Measurements from ENCODE around the gene CCDC127. TPM values are rescaled to one million over a fixed set of nuclear protein-coding genes. Genes with fewer than 3 reads are reported as not detected.
"Not testable (repeated sequence)": the region's sequence is repeated elsewhere in the genome, so short reads cannot be mapped to it uniquely, and the experiment has no call there.

Gene CCDC127
- polyA plus RNA-seq, 2 donors = 1.4 to 1.7 TPM

DNA sequence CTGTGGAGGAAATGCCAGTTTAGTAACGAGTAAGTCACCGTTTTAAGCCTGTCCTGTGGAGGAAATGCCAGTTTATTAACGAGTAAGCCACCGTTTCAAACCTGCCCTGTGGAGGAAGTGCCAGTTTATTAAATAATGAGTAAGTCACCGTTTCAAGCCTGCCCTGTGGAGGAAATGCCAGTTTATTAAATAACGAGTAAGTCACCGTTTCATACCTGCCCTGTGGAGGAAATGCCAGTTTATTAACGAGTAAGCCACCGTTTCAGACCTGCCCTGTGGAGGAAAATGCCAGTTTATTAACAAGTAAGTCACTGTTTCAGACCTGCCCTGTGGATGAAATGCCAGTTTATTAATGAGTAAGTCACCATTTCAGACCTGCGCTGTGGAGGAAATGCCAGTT lies 34.6 kb upstream of the CCDC127 start:
- 43 to 44% methylated on average over 10 of the region's 10 CpGs for WGBS, 2 donors
- peak overlapping the region; percentile 51 to 74 for H3K27ac ChIP-seq (ENCODE audit: low read depth in 2 of 2, low read length in 1 of 2)
- peaks cover 0 to 14% of the 10 kb centered on the region in 2 donors for H3K36me3 ChIP-seq (ENCODE audit: control insufficient read depth in 2 of 2, insufficient read depth in 2 of 2, low read length in 1 of 2)

DNA sequence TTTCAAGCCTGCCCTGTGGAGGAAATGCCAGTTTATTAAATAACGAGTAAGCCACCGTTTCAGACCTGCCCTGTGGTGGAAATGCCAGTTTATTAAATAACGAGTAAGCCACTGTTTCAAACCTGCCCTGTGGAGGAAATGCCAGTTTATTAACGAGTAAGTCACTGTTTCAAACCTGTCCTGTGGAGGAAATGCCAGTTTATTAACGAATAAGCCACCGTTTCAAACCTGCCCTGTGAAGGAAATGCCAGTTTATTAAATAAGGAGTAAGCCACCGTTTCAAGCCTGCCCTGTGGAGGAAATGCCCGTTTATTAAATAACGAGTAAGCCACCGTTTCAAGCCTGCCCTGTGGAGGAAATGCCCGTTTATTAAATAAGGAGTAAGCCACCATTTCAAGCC lies 34.0 kb upstream of the CCDC127 start:
- H3K9me3 ChIP-seq (ENCODE audit: control insufficient read depth in 2 of 2, insufficient read depth in 1 of 2, low read depth in 1 of 2, low read length in 1 of 2); H3K27me3 ChIP-seq (ENCODE audit: control insufficient read depth in 1 of 2, insufficient read depth in 2 of 2, low read length in 2 of 2); H3K36me3 ChIP-seq (ENCODE audit: control insufficient read depth in 2 of 2, insufficient read depth in 2 of 2, low read length in 1 of 2); H3K4me3 ChIP-seq (ENCODE audit: low read depth in 1 of 2, low read length in 2 of 2); H3K4me1 ChIP-seq (ENCODE audit: control insufficient read depth in 2 of 2, insufficient read depth in 2 of 2, low read length in 1 of 2): not testable (repeated sequence)
- 44 to 45% methylated on average over 11 of the region's 11 CpGs for WGBS, 2 donors
- peak overlapping the region; percentile 51 to 74 for H3K27ac ChIP-seq (ENCODE audit: low read depth in 2 of 2, low read length in 1 of 2)

More for the DNA sequence above, 34.6 kb upstream of the CCDC127 start:
- Histone ChIP-seq H3K4me1 (ENCODE audit: control insufficient read depth in 2 of 2, insufficient read depth in 2 of 2, low read length in 1 of 2) (no peaks in the 10 kb centered on the region), H3K9me3 (ENCODE audit: control insufficient read depth in 2 of 2, insufficient read depth in 1 of 2, low read depth in 1 of 2, low read length in 1 of 2) (no peaks in the 10 kb centered on the region), H3K4me3 (ENCODE audit: low read depth in 1 of 2, low read length in 2 of 2) (no peak overlapping the region), H3K27me3 (ENCODE audit: control insufficient read depth in 1 of 2, insufficient read depth in 2 of 2, low read length in 2 of 2) (no peaks in the 10 kb centered on the region)

DNA sequence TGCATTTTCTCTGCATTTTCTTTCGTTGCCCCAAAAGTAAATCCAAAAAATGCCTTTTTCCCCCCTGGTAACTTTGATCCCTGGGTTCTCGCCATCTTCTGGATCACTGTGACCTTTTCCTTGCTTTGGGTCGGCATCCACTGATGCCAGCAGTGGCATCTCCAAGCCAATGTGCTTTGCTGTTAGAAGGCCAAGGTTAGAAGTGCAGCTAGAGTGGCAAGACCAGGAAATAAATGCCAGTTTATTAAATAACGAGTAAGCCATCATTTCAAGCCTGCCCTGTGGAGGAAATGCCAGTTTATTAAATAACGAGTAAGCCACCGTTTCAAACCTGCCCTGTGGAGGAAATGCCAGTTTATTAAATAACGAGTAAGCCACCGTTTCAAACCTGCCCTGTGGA lies 33.6 kb upstream of the CCDC127 start:
- H3K4me1 ChIP-seq (ENCODE audit: control insufficient read depth in 2 of 2, insufficient read depth in 2 of 2, low read length in 1 of 2); H3K27ac ChIP-seq (ENCODE audit: low read depth in 2 of 2, low read length in 1 of 2); H3K36me3 ChIP-seq (ENCODE audit: control insufficient read depth in 2 of 2, insufficient read depth in 2 of 2, low read length in 1 of 2); H3K27me3 ChIP-seq (ENCODE audit: control insufficient read depth in 1 of 2, insufficient read depth in 2 of 2, low read length in 2 of 2); H3K4me3 ChIP-seq (ENCODE audit: low read depth in 1 of 2, low read length in 2 of 2); H3K9me3 ChIP-seq (ENCODE audit: control insufficient read depth in 2 of 2, insufficient read depth in 1 of 2, low read depth in 1 of 2, low read length in 1 of 2): not testable (repeated sequence)
- WGBS, 2 donors = 58 to 59% methylated on average over 8 of the region's 8 CpGs

DNA sequence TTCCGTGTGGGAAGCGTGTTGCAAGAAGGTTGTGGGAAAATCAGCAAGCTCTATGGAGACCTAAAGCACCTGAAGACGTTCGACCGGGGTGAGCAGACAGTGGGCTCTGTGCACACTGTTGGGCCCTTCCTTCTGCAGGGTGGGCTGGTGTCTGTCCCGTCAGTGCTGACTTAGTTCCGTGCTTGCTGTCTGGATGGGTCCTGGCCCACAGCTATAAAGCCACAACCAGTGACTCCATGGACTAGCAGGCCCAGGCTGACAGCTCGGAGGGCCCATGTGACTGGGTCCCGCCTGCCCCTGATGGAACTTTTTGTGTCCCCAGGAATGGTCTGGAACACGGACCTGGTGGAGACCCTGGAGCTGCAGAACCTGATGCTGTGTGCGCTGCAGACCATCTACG lies 33.1 kb upstream of the CCDC127 start:
- H3K4me1 ChIP-seq (ENCODE audit: control insufficient read depth in 2 of 2, insufficient read depth in 2 of 2, low read length in 1 of 2); H3K4me3 ChIP-seq (ENCODE audit: low read depth in 1 of 2, low read length in 2 of 2); H3K27me3 ChIP-seq (ENCODE audit: control insufficient read depth in 1 of 2, insufficient read depth in 2 of 2, low read length in 2 of 2); H3K9me3 ChIP-seq (ENCODE audit: control insufficient read depth in 2 of 2, insufficient read depth in 1 of 2, low read depth in 1 of 2, low read length in 1 of 2); H3K36me3 ChIP-seq (ENCODE audit: control insufficient read depth in 2 of 2, insufficient read depth in 2 of 2, low read length in 1 of 2); H3K27ac ChIP-seq (ENCODE audit: low read depth in 2 of 2, low read length in 1 of 2): not testable (repeated sequence)
- WGBS, 2 donors = 93 to 97% methylated on average over 7 to 10 of the region's 12 CpGs

DNA sequence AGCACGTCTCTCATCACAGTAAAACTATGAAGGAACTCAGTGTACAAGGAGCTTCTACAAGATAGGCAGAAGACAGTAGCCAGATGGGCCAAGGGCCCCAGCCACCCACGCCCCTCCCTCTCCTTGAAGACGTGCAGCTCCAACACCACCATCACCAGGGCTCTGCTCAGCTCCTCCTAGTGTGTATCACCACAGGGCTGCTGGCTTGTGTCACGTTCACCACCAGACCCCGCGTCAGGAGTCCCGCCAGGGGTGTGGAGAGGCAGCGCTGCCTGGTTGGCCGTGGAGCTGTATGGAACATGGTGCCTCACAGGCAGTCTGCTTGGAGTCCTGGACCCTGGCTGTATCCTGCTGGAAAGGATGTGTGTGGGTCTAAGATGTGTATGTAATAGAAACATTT lies 32.4 kb upstream of the CCDC127 start:
- H3K27ac ChIP-seq (ENCODE audit: low read depth in 2 of 2, low read length in 1 of 2); H3K4me3 ChIP-seq (ENCODE audit: low read depth in 1 of 2, low read length in 2 of 2); H3K9me3 ChIP-seq (ENCODE audit: control insufficient read depth in 2 of 2, insufficient read depth in 1 of 2, low read depth in 1 of 2, low read length in 1 of 2); H3K27me3 ChIP-seq (ENCODE audit: control insufficient read depth in 1 of 2, insufficient read depth in 2 of 2, low read length in 2 of 2); H3K4me1 ChIP-seq (ENCODE audit: control insufficient read depth in 2 of 2, insufficient read depth in 2 of 2, low read length in 1 of 2); H3K36me3 ChIP-seq (ENCODE audit: control insufficient read depth in 2 of 2, insufficient read depth in 2 of 2, low read length in 1 of 2): not testable (repeated sequence)
- 92% methylated on average over 6 to 9 of the region's 9 CpGs for WGBS, 2 donors

DNA sequence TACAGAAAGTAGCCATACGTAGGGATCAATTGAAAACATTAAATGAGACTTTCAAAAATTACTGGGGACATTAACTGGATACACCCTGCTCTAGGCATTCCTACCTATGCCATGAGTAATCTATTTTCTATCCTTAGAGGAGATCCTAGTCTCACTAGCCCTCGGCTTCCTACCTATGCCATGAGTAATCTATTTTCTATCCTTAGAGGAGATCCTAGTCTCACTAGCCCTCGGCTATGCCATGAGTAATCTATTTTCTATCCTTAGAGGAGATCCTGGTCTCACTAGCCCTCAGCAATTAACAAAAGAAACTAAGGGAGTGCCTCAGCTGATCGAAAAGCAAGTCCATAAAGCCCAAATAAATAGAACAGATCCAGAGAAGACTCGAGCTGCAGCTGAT lies 27.8 kb upstream of the CCDC127 start:
- not testable (repeated sequence) for H3K27ac ChIP-seq (ENCODE audit: low read depth in 2 of 2, low read length in 1 of 2); H3K4me1 ChIP-seq (ENCODE audit: control insufficient read depth in 2 of 2, insufficient read depth in 2 of 2, low read length in 1 of 2); H3K4me3 ChIP-seq (ENCODE audit: low read depth in 1 of 2, low read length in 2 of 2); H3K9me3 ChIP-seq (ENCODE audit: control insufficient read depth in 2 of 2, insufficient read depth in 1 of 2, low read depth in 1 of 2, low read length in 1 of 2); H3K27me3 ChIP-seq (ENCODE audit: control insufficient read depth in 1 of 2, insufficient read depth in 2 of 2, low read length in 2 of 2)
- 88% methylated on average over 5 of the region's 5 CpGs for WGBS, 2 donors
- H3K36me3 ChIP-seq (ENCODE audit: control insufficient read depth in 2 of 2, insufficient read depth in 2 of 2, low read length in 1 of 2) = peaks cover 0 to 11% of the 10 kb centered on the region in 2 donors

DNA sequence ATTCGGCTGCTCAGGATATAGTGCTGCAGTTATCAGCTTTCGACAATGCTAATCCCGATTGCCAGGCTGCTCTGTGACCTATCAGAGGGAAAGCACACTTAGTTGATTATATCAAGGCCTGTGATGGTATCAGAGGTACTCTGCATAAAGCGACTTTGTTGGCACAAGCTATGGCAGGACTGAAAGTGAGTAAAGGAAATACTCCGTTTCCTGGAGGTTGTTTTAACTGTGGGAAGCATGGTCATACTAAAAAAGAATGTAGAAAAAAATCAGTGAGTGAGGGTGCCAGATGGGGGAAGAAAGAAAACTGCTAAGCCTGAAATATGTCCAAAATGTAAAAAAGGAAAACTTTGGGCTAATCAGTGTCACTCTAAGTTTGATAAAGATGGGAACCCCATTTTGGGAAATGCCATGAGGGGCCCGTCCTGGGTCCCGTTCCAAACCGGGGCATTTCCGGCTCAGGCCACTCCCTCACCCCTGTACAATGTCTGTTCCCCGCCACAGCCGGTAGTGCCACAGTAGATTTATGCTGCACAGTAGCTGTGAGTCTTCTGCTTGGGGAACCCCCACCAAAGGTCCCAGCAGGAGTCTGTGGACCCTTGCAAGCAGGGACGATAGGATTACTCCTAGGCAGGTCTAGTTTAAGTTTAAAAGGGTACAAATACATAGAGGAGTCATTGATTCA lies 25.9 kb upstream of the CCDC127 start:
- not testable (repeated sequence) for H3K27ac ChIP-seq (ENCODE audit: low read depth in 2 of 2, low read length in 1 of 2); H3K9me3 ChIP-seq (ENCODE audit: control insufficient read depth in 2 of 2, insufficient read depth in 1 of 2, low read depth in 1 of 2, low read length in 1 of 2); H3K4me3 ChIP-seq (ENCODE audit: low read depth in 1 of 2, low read length in 2 of 2); H3K4me1 ChIP-seq (ENCODE audit: control insufficient read depth in 2 of 2, insufficient read depth in 2 of 2, low read length in 1 of 2); H3K27me3 ChIP-seq (ENCODE audit: control insufficient read depth in 1 of 2, insufficient read depth in 2 of 2, low read length in 2 of 2)
- H3K36me3 ChIP-seq (ENCODE audit: control insufficient read depth in 2 of 2, insufficient read depth in 2 of 2, low read length in 1 of 2) = peaks cover 0 to 18% of the 10 kb centered on the region in 2 donors
- 73 to 76% methylated on average over 12 of the region's 12 CpGs for WGBS, 2 donors

DNA sequence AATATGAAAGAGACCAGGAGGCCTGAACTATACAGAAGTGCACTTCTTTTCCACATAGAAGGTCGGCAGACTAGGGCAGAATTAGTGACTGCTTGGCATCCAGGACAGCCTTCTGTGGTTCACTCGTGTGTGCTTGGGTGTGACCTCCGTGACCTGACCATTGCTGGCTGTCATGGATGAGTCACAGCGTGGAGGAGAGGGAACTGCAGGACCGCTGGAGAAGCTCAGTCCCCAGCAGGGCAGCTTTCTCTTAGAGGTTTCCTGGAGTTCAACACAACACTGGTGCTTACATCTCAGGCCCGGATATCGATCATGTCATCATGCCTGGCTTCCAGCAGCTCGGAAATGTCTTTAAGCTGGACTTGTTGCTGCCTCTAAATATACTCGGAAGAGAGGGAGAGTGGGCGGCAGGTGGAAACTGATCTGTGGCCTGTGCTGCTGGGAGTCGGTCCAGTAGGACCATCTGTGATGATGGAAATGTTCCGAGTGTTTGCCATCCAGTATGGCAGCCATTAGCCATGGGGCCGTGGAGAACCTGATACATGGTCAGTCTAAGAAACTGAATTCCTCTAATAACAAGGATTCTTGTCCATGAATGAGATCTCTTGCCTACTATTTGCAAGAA lies 23.2 kb upstream of the CCDC127 start:
- H3K36me3 ChIP-seq (ENCODE audit: control insufficient read depth in 2 of 2, insufficient read depth in 2 of 2, low read length in 1 of 2) = peaks cover 0 to 21% of the 10 kb centered on the region in 2 donors
- 93 to 97% methylated on average over 13 of the region's 13 CpGs for WGBS, 2 donors
- H3K9me3 ChIP-seq (ENCODE audit: control insufficient read depth in 2 of 2, insufficient read depth in 1 of 2, low read depth in 1 of 2, low read length in 1 of 2); H3K4me3 ChIP-seq (ENCODE audit: low read depth in 1 of 2, low read length in 2 of 2); H3K27ac ChIP-seq (ENCODE audit: low read depth in 2 of 2, low read length in 1 of 2); H3K4me1 ChIP-seq (ENCODE audit: control insufficient read depth in 2 of 2, insufficient read depth in 2 of 2, low read length in 1 of 2); H3K27me3 ChIP-seq (ENCODE audit: control insufficient read depth in 1 of 2, insufficient read depth in 2 of 2, low read length in 2 of 2): not testable (repeated sequence)

DNA sequence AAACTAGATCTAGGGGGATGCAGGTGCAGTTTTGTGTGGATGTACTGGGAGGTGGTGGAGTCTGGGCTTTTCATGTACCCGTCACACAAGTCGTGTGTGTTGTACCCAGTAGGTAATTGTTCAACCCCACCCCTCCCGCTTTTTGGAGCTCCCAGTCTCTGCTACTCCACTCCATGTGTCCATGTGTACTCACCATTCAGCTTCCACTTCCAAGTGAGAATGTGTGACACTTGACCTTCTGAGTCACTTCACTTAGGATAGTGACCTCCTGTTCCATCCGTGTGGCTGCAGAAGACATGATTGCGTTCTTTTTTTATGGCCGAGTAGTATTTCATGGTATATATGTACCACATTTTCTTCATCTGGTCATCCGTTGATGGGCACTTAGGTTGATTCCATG lies 22.6 kb upstream of the CCDC127 start:
- H3K4me1 ChIP-seq (ENCODE audit: control insufficient read depth in 2 of 2, insufficient read depth in 2 of 2, low read length in 1 of 2); H3K27me3 ChIP-seq (ENCODE audit: control insufficient read depth in 1 of 2, insufficient read depth in 2 of 2, low read length in 2 of 2); H3K4me3 ChIP-seq (ENCODE audit: low read depth in 1 of 2, low read length in 2 of 2); H3K27ac ChIP-seq (ENCODE audit: low read depth in 2 of 2, low read length in 1 of 2); H3K9me3 ChIP-seq (ENCODE audit: control insufficient read depth in 2 of 2, insufficient read depth in 1 of 2, low read depth in 1 of 2, low read length in 1 of 2): not testable (repeated sequence)
- WGBS, 2 donors = 95 to 98% methylated on average over 7 of the region's 7 CpGs
- H3K36me3 ChIP-seq (ENCODE audit: control insufficient read depth in 2 of 2, insufficient read depth in 2 of 2, low read length in 1 of 2) = peaks cover 0 to 25% of the 10 kb centered on the region in 2 donors

DNA sequence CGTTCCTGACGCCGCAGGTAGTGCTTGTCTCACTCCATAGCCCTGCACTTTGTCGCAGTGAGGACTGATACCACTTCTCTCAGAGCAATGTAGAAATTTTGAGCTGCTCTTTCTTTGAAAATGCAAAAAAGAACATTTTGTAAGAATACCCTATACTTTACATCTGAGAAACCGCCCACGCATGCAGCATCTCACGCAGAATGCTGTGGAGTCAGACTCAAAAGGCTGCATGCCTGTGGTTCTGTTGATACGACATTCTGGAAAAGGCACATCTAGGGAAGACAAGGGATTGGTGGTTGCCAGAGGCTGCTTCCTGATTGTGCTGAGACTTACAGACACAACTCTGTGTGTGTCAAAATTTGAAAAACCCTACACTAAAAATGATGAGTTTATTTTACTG lies 20.0 kb upstream of the CCDC127 start:
- H3K4me3 ChIP-seq (ENCODE audit: low read depth in 1 of 2, low read length in 2 of 2); H3K27ac ChIP-seq (ENCODE audit: low read depth in 2 of 2, low read length in 1 of 2); H3K27me3 ChIP-seq (ENCODE audit: control insufficient read depth in 1 of 2, insufficient read depth in 2 of 2, low read length in 2 of 2); H3K9me3 ChIP-seq (ENCODE audit: control insufficient read depth in 2 of 2, insufficient read depth in 1 of 2, low read depth in 1 of 2, low read length in 1 of 2); H3K4me1 ChIP-seq (ENCODE audit: control insufficient read depth in 2 of 2, insufficient read depth in 2 of 2, low read length in 1 of 2): not testable (repeated sequence)
- WGBS, 2 donors = 96 to 99% methylated on average over 7 to 8 of the region's 8 CpGs
- H3K36me3 ChIP-seq (ENCODE audit: control insufficient read depth in 2 of 2, insufficient read depth in 2 of 2, low read length in 1 of 2) = peaks cover 5 to 32% of the 10 kb centered on the region in 2 donors

Measured in esophagus (tissue), 2 donors.